Suprapubic skin (tissue), 4 donors: Measurements from ENCODE around the gene TTC23. TPM values are rescaled to one million over a fixed set of nuclear protein-coding genes. Genes with fewer than 3 reads are reported as not detected.
A peak's percentile ranks its signal among the peaks of the same experiment; 100 is the strongest.

Experiments used
- DNase-seq, 2 donors: peaks; one replicate each; pipeline ENCODE4 v3.0.0-alpha.2; 2019; ENCODE audit warnings: low spot score in 2 of 2
- H3K27ac ChIP-seq: fragments of 200-600 bp; sonication (generic); one replicate; pipeline ENCODE4 v1.5.1; 2019
- H3K27me3 ChIP-seq: fragments of 200-600 bp; sonication (generic); one replicate; pipeline ENCODE4 v1.5.1; 2019
- H3K36me3 ChIP-seq: fragments of 200-600 bp; sonication (generic); one replicate; pipeline ENCODE4 v1.5.1; 2019
- H3K4me1 ChIP-seq: fragments of 200-600 bp; sonication (generic); one replicate; pipeline ENCODE4 v1.5.1; 2019
- H3K4me3 ChIP-seq: fragments of 200-600 bp; sonication (generic); one replicate; pipeline ENCODE4 v1.5.1; 2019; ENCODE audit warnings: mild to moderate bottlenecking
- H3K9me3 ChIP-seq: fragments of 200-600 bp; sonication (generic); one replicate; pipeline ENCODE4 v1.5.1; 2019
- CTCF ChIP-seq, 2 donors: fragments of 200-600 bp in 1 of 2; fragments of 450-650 bp in 1 of 2; sonication (generic) in 1 of 2; IDR thresholded peaks; one replicate each; pipeline ENCODE4 v1.5.1; 2016 to 2019; ENCODE audit warnings: antibody characterized with exemption in 2 of 2, mild to moderate bottlenecking in 1 of 2, moderate library complexity in 1 of 2
- EP300 ChIP-seq: sonication (generic); formaldehyde crosslinking; IDR thresholded peaks from one replicate; pipeline ENCODE4 v1.6.1; 2017; ENCODE audit warnings: antibody characterized with exemption
- POLR2A ChIP-seq, 2 donors: fragments of 450-650 bp; IDR thresholded peaks; one replicate each; pipeline ENCODE4 v1.6.1; 2017; ENCODE audit warnings: antibody characterized with exemption in 2 of 2, mild to moderate bottlenecking in 2 of 2, moderate library complexity in 2 of 2
- POLR2AphosphoS5 ChIP-seq, 3 donors: sonication (generic); formaldehyde crosslinking; IDR thresholded peaks; one replicate each; pipeline ENCODE4 v1.6.1; 2017; ENCODE audit warnings: antibody characterized with exemption in 3 of 3
- WGBS: methylation state at CpG from one replicate; pipeline ENCODE4 v1.1.5; 2018; 5-methylcytosine and 5-hydroxymethylcytosine counted together
- total RNA-seq, 4 donors: library from RNA; depleted of rRNA; stranded (reverse); fragments of >200 nt; gene quantifications; one replicate each; pipeline ENCODE4 v1.1.0, GENCODE V29; 2016

TTC23 gene
- total RNA-seq, 4 donors from 2014 or later = 14.4 to 34.6 (median 17.6) TPM

DNA sequence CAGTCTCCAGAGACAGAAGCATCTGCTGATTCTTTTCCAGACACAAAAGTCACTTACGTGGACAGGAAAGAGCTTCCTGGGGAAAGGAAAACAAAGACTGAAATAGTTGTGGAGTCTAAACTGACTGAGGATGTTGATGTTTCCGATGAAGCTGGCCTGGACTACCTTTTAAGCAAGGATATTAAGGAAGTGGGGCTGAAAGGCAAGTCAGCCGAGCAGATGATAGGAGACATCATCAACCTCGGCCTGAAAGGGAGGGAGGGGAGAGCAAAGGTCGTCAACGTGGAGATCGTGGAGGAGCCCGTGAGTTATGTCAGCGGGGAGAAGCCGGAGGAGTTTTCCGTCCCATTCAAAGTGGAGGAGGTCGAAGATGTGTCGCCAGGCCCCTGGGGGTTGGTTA is 119.1 kb downstream of the TTC23 start:
- TF ChIP-seq CTCF (IDR thresholded peaks at IDR 0.05) (no peak), EP300 (no peak), POLR2A (IDR thresholded peaks at IDR 0.05) (no peak), POLR2AphosphoS5 (IDR thresholded peaks at IDR 0.05) (no peak)
- Histone ChIP-seq H3K27me3 (no peaks in the 10 kb centered on the region), H3K27ac (no peak overlapping the region), H3K36me3 (peaks cover 10% of the 10 kb centered on the region), H3K9me3 (no peaks in the 10 kb centered on the region), H3K4me3 (no peak overlapping the region), H3K4me1 (peaks cover 2% of the 10 kb centered on the region)
- 85% methylated on average over 13 of the region's 13 CpGs for WGBS
- peak in 1 of 2 donors; percentile 58 for DNase-seq

GRCh38 chr15:99129644-99130043 is 119.7 kb downstream of the TTC23 start:
- WGBS = 89% methylated on average over 16 of the region's 16 CpGs
- no peak for TF ChIP-seq POLR2AphosphoS5 (IDR thresholded peaks at IDR 0.05)
- no peak for TF ChIP-seq CTCF (IDR thresholded peaks at IDR 0.05)
- no peak for TF ChIP-seq EP300
- no peak for TF ChIP-seq POLR2A (IDR thresholded peaks at IDR 0.05)
- no peak overlapping the region for H3K27ac ChIP-seq

GRCh38 chr15:99128411-99128810 is 121.0 kb downstream of the TTC23 start:
- DNase-seq = no peak
- H3K9me3 ChIP-seq = no peaks in the 10 kb centered on the region
- 91% methylated on average over 6 of the region's 6 CpGs for WGBS
- H3K27me3 ChIP-seq = no peaks in the 10 kb centered on the region
- no peak overlapping the region for H3K27ac ChIP-seq
- H3K4me3 ChIP-seq = no peak overlapping the region
- no peak for TF ChIP-seq CTCF (IDR thresholded peaks at IDR 0.05)
- TF ChIP-seq EP300 = no peak
- TF ChIP-seq POLR2A (IDR thresholded peaks at IDR 0.05) = no peak
- no peak for TF ChIP-seq POLR2AphosphoS5 (IDR thresholded peaks at IDR 0.05)
- peaks cover 10% of the 10 kb centered on the region for H3K36me3 ChIP-seq
- H3K4me1 ChIP-seq = peaks cover 21% of the 10 kb centered on the region

More at GRCh38 chr15:99129644-99130043, 119.7 kb downstream of the TTC23 start:
- DNase-seq = no peak
- no peaks in the 10 kb centered on the region for H3K9me3 ChIP-seq
- H3K4me3 ChIP-seq = no peak overlapping the region
- H3K27me3 ChIP-seq = no peaks in the 10 kb centered on the region
- peaks cover 10% of the 10 kb centered on the region for H3K36me3 ChIP-seq
- H3K4me1 ChIP-seq = peaks cover 9% of the 10 kb centered on the region

DNA sequence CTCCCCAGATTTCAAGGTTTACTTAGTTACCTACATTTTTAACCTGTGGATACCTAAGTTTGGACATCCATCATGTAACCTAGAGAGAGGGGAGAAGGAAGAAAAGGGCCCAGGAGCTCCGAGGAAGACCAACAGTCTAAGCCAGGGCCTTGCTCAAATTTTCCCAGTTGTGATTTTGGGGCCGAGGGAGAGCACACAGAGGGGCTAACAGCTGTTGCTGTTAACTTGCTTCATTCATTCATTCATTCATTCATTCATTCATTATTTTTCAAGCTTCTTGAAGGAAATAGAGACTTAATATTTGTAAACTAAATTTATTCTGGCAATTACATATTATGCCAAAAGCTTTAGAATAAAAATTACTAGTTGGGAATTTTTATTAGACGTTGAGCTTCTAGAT is 121.6 kb downstream of the TTC23 start:
- H3K9me3 ChIP-seq = no peaks in the 10 kb centered on the region
- H3K36me3 ChIP-seq = peaks cover 10% of the 10 kb centered on the region
- no peak overlapping the region for H3K27ac ChIP-seq
- H3K27me3 ChIP-seq = no peaks in the 10 kb centered on the region
- WGBS = 91% methylated on average over 3 of the region's 3 CpGs
- no peak for DNase-seq
- no peak overlapping the region for H3K4me3 ChIP-seq
- no peak for TF ChIP-seq EP300
- no peak for TF ChIP-seq POLR2A (IDR thresholded peaks at IDR 0.05)
- TF ChIP-seq CTCF (IDR thresholded peaks at IDR 0.05) = no peak
- no peak for TF ChIP-seq POLR2AphosphoS5 (IDR thresholded peaks at IDR 0.05)
- H3K4me1 ChIP-seq = peaks cover 27% of the 10 kb centered on the region

DNA sequence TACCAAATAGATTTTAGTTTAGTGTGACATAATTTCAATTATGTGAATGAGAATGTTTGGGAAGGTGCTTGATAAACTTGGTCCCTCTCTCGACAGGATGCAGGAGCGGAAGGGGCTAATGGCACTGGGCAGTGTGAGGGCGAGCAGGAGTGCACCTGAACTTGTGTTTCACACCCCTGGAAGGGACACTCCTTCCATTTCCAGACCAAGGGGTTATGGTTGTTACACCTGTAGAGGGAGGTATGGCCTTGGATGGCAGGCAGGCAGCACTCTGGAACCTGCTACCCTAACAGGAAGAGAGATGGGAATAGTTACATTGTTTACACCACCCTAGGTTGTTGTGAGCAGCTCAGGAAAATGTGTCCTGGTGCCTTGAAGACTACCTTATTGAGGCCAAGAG is 122.5 kb downstream of the TTC23 start:
- Histone ChIP-seq H3K4me3 (no peak overlapping the region), H3K27me3 (no peaks in the 10 kb centered on the region), H3K27ac (no peak overlapping the region), H3K4me1 (peaks cover 27% of the 10 kb centered on the region), H3K9me3 (no peaks in the 10 kb centered on the region), H3K36me3 (peaks cover 7% of the 10 kb centered on the region)
- DNase-seq = no peak
- WGBS = 90% methylated on average over 3 of the region's 3 CpGs
- no peak for TF ChIP-seq EP300
- no peak for TF ChIP-seq POLR2A (IDR thresholded peaks at IDR 0.05)
- TF ChIP-seq CTCF (IDR thresholded peaks at IDR 0.05) = no peak
- no peak for TF ChIP-seq POLR2AphosphoS5 (IDR thresholded peaks at IDR 0.05)
